Liver (tissue), 9 donors: ENCODE results near the gene CBX8. TPM values are rescaled to one million over a fixed set of nuclear protein-coding genes. Genes with fewer than 3 reads are reported as not detected.

Source experiments
- DNase-seq: peaks from one replicate; pipeline ENCODE4 v3.0.0-alpha.2; 2017; ENCODE audit warnings: low spot score
- H3K27ac ChIP-seq, 2 donors: one replicate each; pipeline ENCODE4 v1.7.0; 2013; ENCODE audit warnings: inconsistent platforms in 2 of 2, low read length in 2 of 2, control low read depth in 1 of 2, low read depth in 1 of 2, mild to moderate bottlenecking in 1 of 2
- H3K27me3 ChIP-seq, 4 donors: one replicate each; pipeline versions ENCODE4 v1.6.1 to v1.7.0; 2013; ENCODE audit warnings: low read length in 3 of 4, inconsistent platforms in 1 of 4, mild to moderate bottlenecking in 1 of 4, moderate library complexity in 1 of 4; ENCODE audit not compliant: control insufficient read depth in 4 of 4, insufficient read depth in 4 of 4
- H3K36me3 ChIP-seq, 4 donors: one replicate each; pipeline versions ENCODE4 v1.6.1 to v1.7.0; 2013; ENCODE audit warnings: low read length in 3 of 4, mild to moderate bottlenecking in 3 of 4, low read depth in 1 of 4, moderate library complexity in 1 of 4; ENCODE audit not compliant: control insufficient read depth in 4 of 4, insufficient read depth in 3 of 4
- H3K4me1 ChIP-seq, 4 donors: one replicate each; pipeline versions ENCODE4 v1.6.1 to v1.7.0; 2013; ENCODE audit warnings: low read length in 3 of 4, mild to moderate bottlenecking in 3 of 4, moderate library complexity in 1 of 4; ENCODE audit not compliant: control insufficient read depth in 4 of 4, insufficient read depth in 4 of 4
- H3K4me3 ChIP-seq, 3 donors: one replicate each; pipeline versions ENCODE4 v1.6.1 to v1.7.0; 2013; ENCODE audit warnings: low read length in 3 of 3, control low read depth in 1 of 3, low read depth in 1 of 3, mild to moderate bottlenecking in 1 of 3
- H3K9ac ChIP-seq, 2 donors: one replicate each; pipeline ENCODE4 v1.7.0; 2013; ENCODE audit warnings: low read length in 2 of 2, mild to moderate bottlenecking in 2 of 2, moderate library complexity in 2 of 2, control low read depth in 1 of 2, low read depth in 1 of 2
- H3K9me3 ChIP-seq, 4 donors: one replicate each; pipeline versions ENCODE4 v1.6.1 to v1.7.0; 2013; ENCODE audit warnings: low read length in 3 of 4; ENCODE audit not compliant: control insufficient read depth in 4 of 4
- EGR1 ChIP-seq, 2 donors: IDR thresholded peaks; 2 replicates each; pipeline ENCODE4 v1.6.1; 2016 to 2018; ENCODE audit warnings: antibody characterized with exemption in 2 of 2, low read depth in 2 of 2
- FOXA1 ChIP-seq: IDR thresholded peaks from 2 replicates; pipeline ENCODE4 v1.6.1; 2016; ENCODE audit warnings: antibody characterized with exemption
- FOXA2 ChIP-seq: IDR thresholded peaks from 2 replicates; pipeline ENCODE4 v1.6.1; 2016; ENCODE audit warnings: antibody characterized with exemption
- GABPA ChIP-seq, 2 donors: IDR thresholded peaks in 1 of 2; conservative IDR thresholded peaks in 1 of 2; 2 replicates each; pipeline ENCODE4 v1.6.1; 2016; ENCODE audit warnings: antibody characterized with exemption in 2 of 2, mild to moderate bottlenecking in 1 of 2, moderate library complexity in 1 of 2
- HNF4A ChIP-seq, 2 donors: conservative IDR thresholded peaks; 2 replicates each; pipeline ENCODE4 v1.6.1; 2016; ENCODE audit warnings: antibody characterized with exemption in 2 of 2, mild to moderate bottlenecking in 2 of 2
- HNF4G ChIP-seq: IDR thresholded peaks from 2 replicates; pipeline ENCODE4 v1.6.1; 2016; ENCODE audit warnings: antibody characterized with exemption
- JUND ChIP-seq, 2 donors: IDR thresholded peaks; 2 replicates each; pipeline ENCODE4 v1.6.1; 2016; ENCODE audit warnings: antibody characterized with exemption in 2 of 2
- NR2F2 ChIP-seq: IDR thresholded peaks from 2 replicates; pipeline ENCODE4 v1.6.1; 2016; ENCODE audit warnings: antibody characterized with exemption
- RAD21 ChIP-seq, 2 donors: IDR thresholded peaks; 2 replicates each; pipeline ENCODE4 v1.6.1; 2016; ENCODE audit warnings: antibody characterized with exemption in 2 of 2, mild to moderate bottlenecking in 2 of 2
- RXRA ChIP-seq, 2 donors: IDR thresholded peaks; 2 replicates each; pipeline ENCODE4 v1.6.1; 2017 to 2018; ENCODE audit warnings: antibody characterized with exemption in 2 of 2, mild to moderate bottlenecking in 1 of 2
- SP1 ChIP-seq: IDR thresholded peaks from 2 replicates; pipeline ENCODE4 v1.6.1; 2018; ENCODE audit warnings: antibody characterized with exemption, mild to moderate bottlenecking
- TAF1 ChIP-seq: conservative IDR thresholded peaks from 2 replicates; pipeline ENCODE4 v1.6.1; 2016; ENCODE audit warnings: antibody characterized with exemption, mild to moderate bottlenecking
- WGBS: extraction: QIAGEN DNeasy Blood & Tissue Kit; methylation state at CpG from one replicate; pipeline ENCODE4 v1.1.7; 2013; 5-methylcytosine and 5-hydroxymethylcytosine counted together
- polyA plus RNA-seq, 2 donors: library from polyadenylated mRNA; stranded (reverse) in 1 of 2; unstranded in 1 of 2; fragments of 200-250 nt in 1 of 2; fragments of >200 nt in 1 of 2; fragmentation: Nextera tagmentation in 1 of 2; extraction: Ambion mirVana in 1 of 2; gene quantifications; one replicate each; pipeline versions ENCODE4 v1.2.1 to v1.2.3, GENCODE V29; 2013 to 2015
- total RNA-seq, 2 donors: library from RNA; depleted of rRNA; stranded (reverse); fragments of >200 nt; gene quantifications; one replicate each; pipeline ENCODE4 v1.2.3, GENCODE V29; 2014
- TF ChIP-seq, protein P1 (sequence below): IDR thresholded peaks from 2 replicates; pipeline ENCODE4 v1.6.1; 2016; ENCODE audit warnings: antibody characterized with exemption
- TF ChIP-seq, protein P2 (sequence below): fragments of 150-350 bp; IDR thresholded peaks from 2 replicates; pipeline ENCODE4 v1.5.1; 2017; ENCODE audit warnings: improper control_type of control experiment, low read depth, low read length; ENCODE audit not compliant: missing input control
- donor health status: healthy.
- donor health status: healthy.
- donor health status: healthy.
- donor health status: healthy.
- donor health status: healthy.

CBX8 gene
- total and polyA plus RNA-seq, 4 donors, result 0.75 to 2.7 (median 1.9) TPM

DNA sequence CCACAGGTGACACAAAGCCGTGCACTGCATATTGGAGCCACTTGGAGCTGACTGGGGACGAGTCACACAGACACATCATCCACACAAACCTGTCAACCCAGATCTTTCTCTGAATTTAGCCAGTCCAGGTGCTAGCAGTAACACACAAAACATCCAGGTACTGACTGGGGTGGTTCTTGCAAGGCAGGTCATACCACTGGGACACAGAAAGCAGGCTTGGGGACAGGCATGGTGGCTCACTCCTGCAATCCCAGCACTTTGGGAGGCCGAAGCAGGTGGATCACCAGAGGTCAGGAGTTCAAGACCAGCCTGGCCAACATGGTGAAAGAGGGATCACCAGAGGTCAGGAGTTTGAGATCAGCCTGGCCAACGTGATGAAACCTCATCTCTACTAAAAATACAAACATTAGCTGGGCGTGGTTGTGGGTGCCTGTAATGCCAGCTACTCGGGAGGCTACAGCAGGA, 51.2 kb downstream of the CBX8 start:
- H3K27me3 ChIP-seq, result peaks cover 0 to 6% (median 4%) of the 10 kb centered on the region in 4 donors
- TF ChIP-seq HNF4A (conservative IDR thresholded peaks at IDR 0.05) (peak; percentile 37 to 43), JUND (IDR thresholded peaks at IDR 0.05) (no peak), GABPA (IDR thresholded peaks at IDR 0.05 in 1 of 2, conservative IDR thresholded peaks at IDR 0.05 in 1 of 2) (no peak), SP1 (peak; percentile 61), TAF1 (no peak), EGR1 (IDR thresholded peaks at IDR 0.05; ENCODE audit: low read depth in 2 of 2) (no peak), NR2F2 (peak; percentile 58), HNF4G (no peak), RXRA (IDR thresholded peaks at IDR 0.05) (peak; percentile 76 to 90), FOXA2 (no peak), FOXA1 (no peak)
- no peaks in the 10 kb centered on the region for H3K9me3 ChIP-seq
- peaks cover 0 to 1% (median 0%) of the 10 kb centered on the region in 4 donors for H3K36me3 ChIP-seq
- peaks cover 7 to 22% (median 13%) of the 10 kb centered on the region in 4 donors for H3K4me1 ChIP-seq
- DNase-seq, result no peak
- 25% methylated on average over 6 of the region's 6 CpGs for WGBS
- no peak overlapping the region for H3K27ac ChIP-seq
- no peak overlapping the region for H3K9ac ChIP-seq
- no peak overlapping the region for H3K4me3 ChIP-seq

DNA sequence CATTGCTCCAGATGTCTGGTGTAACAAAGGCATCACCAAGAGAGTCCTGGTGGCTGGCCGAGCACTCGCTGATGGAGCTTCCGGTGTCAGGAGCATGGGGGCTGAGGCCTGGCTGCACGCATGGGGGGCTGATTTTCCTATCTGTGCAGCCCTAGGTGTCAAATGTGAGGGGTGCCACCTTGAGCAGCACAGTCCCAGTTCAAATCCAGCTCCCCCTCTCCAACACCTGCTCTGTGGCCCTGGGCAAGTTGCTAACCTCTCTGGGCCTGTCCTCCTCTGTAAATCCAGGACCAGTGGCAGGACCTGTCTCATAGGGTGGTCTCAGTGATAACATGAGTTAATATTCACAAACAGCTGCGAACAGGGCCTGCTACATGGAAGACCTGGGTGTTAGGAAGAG, 53.3 kb downstream of the CBX8 start:
- Histone ChIP-seq H3K4me3 (no peak overlapping the region), H3K27me3 (peaks cover 0 to 5% (median 4%) of the 10 kb centered on the region in 4 donors), H3K36me3 (peaks cover 0 to 1% (median 0%) of the 10 kb centered on the region in 4 donors), H3K9me3 (no peaks in the 10 kb centered on the region), H3K4me1 (peaks cover 7 to 22% (median 13%) of the 10 kb centered on the region in 4 donors), H3K9ac (no peak overlapping the region), H3K27ac (no peak overlapping the region)
- WGBS, result 94% methylated on average over 5 of the region's 5 CpGs
- TF ChIP-seq HNF4A (conservative IDR thresholded peaks at IDR 0.05), result no peak
- TF ChIP-seq, protein P1, sequence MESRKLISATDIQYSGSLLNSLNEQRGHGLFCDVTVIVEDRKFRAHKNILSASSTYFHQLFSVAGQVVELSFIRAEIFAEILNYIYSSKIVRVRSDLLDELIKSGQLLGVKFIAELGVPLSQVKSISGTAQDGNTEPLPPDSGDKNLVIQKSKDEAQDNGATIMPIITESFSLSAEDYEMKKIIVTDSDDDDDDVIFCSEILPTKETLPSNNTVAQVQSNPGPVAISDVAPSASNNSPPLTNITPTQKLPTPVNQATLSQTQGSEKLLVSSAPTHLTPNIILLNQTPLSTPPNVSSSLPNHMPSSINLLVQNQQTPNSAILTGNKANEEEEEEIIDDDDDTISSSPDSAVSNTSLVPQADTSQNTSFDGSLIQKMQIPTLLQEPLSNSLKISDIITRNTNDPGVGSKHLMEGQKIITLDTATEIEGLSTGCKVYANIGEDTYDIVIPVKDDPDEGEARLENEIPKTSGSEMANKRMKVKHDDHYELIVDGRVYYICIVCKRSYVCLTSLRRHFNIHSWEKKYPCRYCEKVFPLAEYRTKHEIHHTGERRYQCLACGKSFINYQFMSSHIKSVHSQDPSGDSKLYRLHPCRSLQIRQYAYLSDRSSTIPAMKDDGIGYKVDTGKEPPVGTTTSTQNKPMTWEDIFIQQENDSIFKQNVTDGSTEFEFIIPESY, result no peak
- TF ChIP-seq FOXA1, result no peak
- TF ChIP-seq EGR1 (IDR thresholded peaks at IDR 0.05; ENCODE audit: low read depth in 2 of 2), result no peak
- TF ChIP-seq, protein P2, sequence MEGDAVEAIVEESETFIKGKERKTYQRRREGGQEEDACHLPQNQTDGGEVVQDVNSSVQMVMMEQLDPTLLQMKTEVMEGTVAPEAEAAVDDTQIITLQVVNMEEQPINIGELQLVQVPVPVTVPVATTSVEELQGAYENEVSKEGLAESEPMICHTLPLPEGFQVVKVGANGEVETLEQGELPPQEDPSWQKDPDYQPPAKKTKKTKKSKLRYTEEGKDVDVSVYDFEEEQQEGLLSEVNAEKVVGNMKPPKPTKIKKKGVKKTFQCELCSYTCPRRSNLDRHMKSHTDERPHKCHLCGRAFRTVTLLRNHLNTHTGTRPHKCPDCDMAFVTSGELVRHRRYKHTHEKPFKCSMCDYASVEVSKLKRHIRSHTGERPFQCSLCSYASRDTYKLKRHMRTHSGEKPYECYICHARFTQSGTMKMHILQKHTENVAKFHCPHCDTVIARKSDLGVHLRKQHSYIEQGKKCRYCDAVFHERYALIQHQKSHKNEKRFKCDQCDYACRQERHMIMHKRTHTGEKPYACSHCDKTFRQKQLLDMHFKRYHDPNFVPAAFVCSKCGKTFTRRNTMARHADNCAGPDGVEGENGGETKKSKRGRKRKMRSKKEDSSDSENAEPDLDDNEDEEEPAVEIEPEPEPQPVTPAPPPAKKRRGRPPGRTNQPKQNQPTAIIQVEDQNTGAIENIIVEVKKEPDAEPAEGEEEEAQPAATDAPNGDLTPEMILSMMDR, result no peak
- TF ChIP-seq RAD21 (IDR thresholded peaks at IDR 0.05), result no peak
- TF ChIP-seq SP1, result no peak
- no peak for TF ChIP-seq FOXA2
- no peak for TF ChIP-seq HNF4G
- TF ChIP-seq NR2F2, result no peak
- no peak for TF ChIP-seq JUND (IDR thresholded peaks at IDR 0.05)
- no peak for DNase-seq

DNA sequence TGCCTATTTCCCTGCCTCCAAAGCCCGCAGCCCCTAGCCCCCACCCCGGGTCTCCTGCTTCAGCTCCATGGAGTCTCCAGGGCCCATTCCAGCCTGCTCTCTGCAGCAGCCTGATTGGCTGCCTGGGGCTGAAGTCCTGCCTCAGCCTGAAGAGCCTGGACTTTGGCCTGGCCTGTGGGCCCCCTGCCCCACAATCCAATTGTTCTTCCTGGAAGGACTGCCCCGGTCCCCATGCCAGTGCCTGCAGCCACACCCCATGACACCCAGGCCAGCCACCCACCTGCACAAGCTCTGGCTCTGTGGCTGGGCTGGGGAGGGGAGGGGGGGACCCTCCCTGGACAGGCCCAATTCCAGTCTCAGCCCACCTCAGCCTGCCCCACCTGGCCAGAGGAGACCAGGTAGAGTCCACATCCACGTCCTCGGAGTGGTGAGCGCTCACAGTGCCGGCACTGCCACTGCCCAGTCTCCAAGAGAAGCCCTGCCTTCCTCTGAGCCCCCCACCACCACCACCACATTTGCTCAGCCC, 53.9 kb downstream of the CBX8 start:
- 72% methylated on average over 7 of the region's 7 CpGs for WGBS
- Histone ChIP-seq H3K9ac (no peak overlapping the region), H3K4me1 (peaks cover 7 to 22% (median 13%) of the 10 kb centered on the region in 4 donors), H3K27ac (no peak overlapping the region), H3K27me3 (peaks cover 0 to 4% (median 3%) of the 10 kb centered on the region in 4 donors), H3K9me3 (no peaks in the 10 kb centered on the region), H3K36me3 (peaks cover 0 to 1% (median 0%) of the 10 kb centered on the region in 4 donors), H3K4me3 (no peak overlapping the region)
- TF ChIP-seq HNF4A (conservative IDR thresholded peaks at IDR 0.05) (peak; percentile 18 to 63), EGR1 (IDR thresholded peaks at IDR 0.05; ENCODE audit: low read depth in 2 of 2) (no peak)
- no peak for DNase-seq
